ENCODE measurements around the gene SYNE4. TPM values are rescaled to one million over a fixed set of nuclear protein-coding genes. Genes with fewer than 3 reads are reported as not detected.

Gene SYNE4
- total RNA-seq, 2 experiments from 2014 or later = 1.6 TPM

- Histone ChIP-seq H3K27me3 (ENCODE audit: control insufficient read depth in 1 of 2, insufficient read depth in 2 of 2, low read length in 2 of 2) (no peaks in the 10 kb centered on the region), H3K27ac (ENCODE audit: low read depth in 1 of 2, low read length in 2 of 2) (no peak overlapping the region), H3K4me1 (ENCODE audit: insufficient read depth, low read length) (no peaks in the 10 kb centered on the region), H3K4me3 (ENCODE audit: low read length) (no peak overlapping the region), H3K36me3 (ENCODE audit: insufficient read depth, low read length) (peaks cover 10% of the 10 kb centered on the region), H3K9me3 (ENCODE audit: control insufficient read depth in 1 of 2, insufficient read depth in 1 of 2, low read length in 2 of 2) (no peaks in the 10 kb centered on the region)
- Mint-ChIP-seq H3K4me3 (no peak overlapping the region), H3K27me3 (no peaks in the 10 kb centered on the region), H3K27ac (no peak overlapping the region), H3K4me1 (ENCODE audit: low read depth) (no peaks in the 10 kb centered on the region), H3K9me3 (no peaks in the 10 kb centered on the region), H3K36me3 (ENCODE audit: low read depth) (peaks cover 23% of the 10 kb centered on the region)
- ChIA-PET CTCF (no interaction called here), POLR2A (no interaction called here)
- no peak for TF ChIP-seq CTCF (IDR thresholded peaks at IDR 0.05)
- intact Hi-C loops (cut with DNase I, micrococcal nuclease) = no loop called here
- no peak for DNase-seq
- no peak for ATAC-seq (ENCODE audit: poor library complexity)
Measured at GRCh38 chr19:36025541-36025940, 16.9 kb upstream of the SYNE4 start.

- Histone ChIP-seq H3K4me3 (ENCODE audit: low read length) (no peak overlapping the region), H3K9me3 (ENCODE audit: control insufficient read depth in 1 of 2, insufficient read depth in 1 of 2, low read length in 2 of 2) (no peaks in the 10 kb centered on the region), H3K27me3 (ENCODE audit: control insufficient read depth in 1 of 2, insufficient read depth in 2 of 2, low read length in 2 of 2) (no peaks in the 10 kb centered on the region), H3K27ac (ENCODE audit: low read depth in 1 of 2, low read length in 2 of 2) (no peak overlapping the region), H3K36me3 (ENCODE audit: insufficient read depth, low read length) (peaks cover 10% of the 10 kb centered on the region), H3K4me1 (ENCODE audit: insufficient read depth, low read length) (no peaks in the 10 kb centered on the region)
- Mint-ChIP-seq H3K4me1 (ENCODE audit: low read depth) (no peaks in the 10 kb centered on the region), H3K36me3 (ENCODE audit: low read depth) (peaks cover 20% of the 10 kb centered on the region), H3K9me3 (no peaks in the 10 kb centered on the region), H3K27ac (no peak overlapping the region), H3K27me3 (no peaks in the 10 kb centered on the region), H3K4me3 (no peak overlapping the region)
- intact Hi-C loops (cut with DNase I, micrococcal nuclease) = no loop called here
- DNase-seq (no peak), ATAC-seq (ENCODE audit: poor library complexity) (no peak)
- CTCF ChIA-PET = no interaction called here
- TF ChIP-seq CTCF (IDR thresholded peaks at IDR 0.05) = no peak
- POLR2A ChIA-PET = interaction anchor here (0.6 kb wide), 1 partner anchor 20 kb away, joined by 4 read pairs; no protein-coding TSS in a partner anchor
Measured at GRCh38 chr19:36023432-36023831, 14.8 kb upstream of the SYNE4 start.

- TF ChIP-seq CTCF (IDR thresholded peaks at IDR 0.05) = no peak
- no peak for DNase-seq
- peaks cover 9% of the 10 kb centered on the region for H3K4me1 ChIP-seq (ENCODE audit: insufficient read depth, low read length)
- Mint-ChIP-seq H3K4me1 (ENCODE audit: low read depth) (peaks cover 19% of the 10 kb centered on the region), H3K4me3 (no peak overlapping the region), H3K27ac (no peak overlapping the region), H3K36me3 (ENCODE audit: low read depth) (peaks cover 15% of the 10 kb centered on the region), H3K9me3 (no peaks in the 10 kb centered on the region), H3K27me3 (no peaks in the 10 kb centered on the region)
- no peak overlapping the region for H3K27ac ChIP-seq (ENCODE audit: low read depth in 1 of 2, low read length in 2 of 2)
- peaks cover 10% of the 10 kb centered on the region for H3K36me3 ChIP-seq (ENCODE audit: insufficient read depth, low read length)
- no peaks in the 10 kb centered on the region for H3K27me3 ChIP-seq (ENCODE audit: control insufficient read depth in 1 of 2, insufficient read depth in 2 of 2, low read length in 2 of 2)
- POLR2A ChIA-PET = no interaction called here
- CTCF ChIA-PET = no interaction called here
- intact Hi-C loops (cut with DNase I, micrococcal nuclease) = no loop called here
- no peak for ATAC-seq (ENCODE audit: poor library complexity)
- no peaks in the 10 kb centered on the region for H3K9me3 ChIP-seq (ENCODE audit: control insufficient read depth in 1 of 2, insufficient read depth in 1 of 2, low read length in 2 of 2)
- H3K4me3 ChIP-seq (ENCODE audit: low read length) = no peak overlapping the region
Measured at GRCh38 chr19:36019061-36019670, 10.6 kb upstream of the SYNE4 start.

All from CD4-positive, alpha-beta T cell (primary cell).